Measurements from ENCODE around the gene GNL1.
A peak's percentile ranks its signal among the peaks of the same experiment; 100 is the strongest.
"Not testable (repeated sequence)": the region's sequence is repeated elsewhere in the genome, so short reads cannot be mapped to it uniquely, and the experiment has no call there.

GNL1 gene

DNA sequence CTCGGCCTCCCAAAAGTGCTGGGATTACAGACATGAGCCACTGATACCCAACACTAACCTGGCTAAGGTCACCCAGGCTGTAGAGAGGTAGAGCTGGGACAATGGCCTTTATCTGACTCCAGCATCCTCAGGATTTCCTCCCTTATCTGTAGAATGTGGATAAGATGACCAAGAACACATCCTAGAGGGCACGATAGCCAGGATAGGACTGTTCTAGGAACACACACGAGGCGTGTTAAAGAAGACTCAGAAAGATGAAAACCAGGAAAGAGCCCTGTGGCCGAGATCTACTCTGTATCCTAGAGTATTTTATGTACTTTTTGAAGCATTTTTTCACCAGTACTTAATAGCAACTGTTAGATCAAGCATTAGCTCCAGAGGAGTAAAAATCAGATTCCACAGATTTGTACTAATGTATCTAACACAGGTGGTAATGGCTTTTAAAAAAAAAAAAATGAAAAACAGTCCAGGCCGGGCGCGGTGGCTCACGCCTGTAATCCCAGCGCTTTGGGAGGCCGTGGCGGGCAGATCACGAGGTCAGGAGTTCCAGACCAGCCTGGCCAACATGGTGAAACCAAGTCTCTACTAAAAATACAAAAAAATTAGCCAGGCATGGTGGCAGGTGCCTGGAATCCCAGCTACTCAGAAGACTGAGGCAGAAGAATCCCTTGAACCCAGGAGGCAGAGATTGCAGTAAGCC, 43.5 kb upstream of the GNL1 start:
- no peak overlapping the region for H3K4me3 ChIP-seq (ENCODE audit: low read depth, low read length)
- DNase-seq (ENCODE audit: low read depth), result no peak

GRCh38 chr6:30598912-30599624, 42.8 kb upstream of the GNL1 start:
- no peak for DNase-seq (ENCODE audit: low read depth)
- no peak overlapping the region for H3K4me3 ChIP-seq (ENCODE audit: low read depth, low read length)
- TF ChIP-seq, protein P1, sequence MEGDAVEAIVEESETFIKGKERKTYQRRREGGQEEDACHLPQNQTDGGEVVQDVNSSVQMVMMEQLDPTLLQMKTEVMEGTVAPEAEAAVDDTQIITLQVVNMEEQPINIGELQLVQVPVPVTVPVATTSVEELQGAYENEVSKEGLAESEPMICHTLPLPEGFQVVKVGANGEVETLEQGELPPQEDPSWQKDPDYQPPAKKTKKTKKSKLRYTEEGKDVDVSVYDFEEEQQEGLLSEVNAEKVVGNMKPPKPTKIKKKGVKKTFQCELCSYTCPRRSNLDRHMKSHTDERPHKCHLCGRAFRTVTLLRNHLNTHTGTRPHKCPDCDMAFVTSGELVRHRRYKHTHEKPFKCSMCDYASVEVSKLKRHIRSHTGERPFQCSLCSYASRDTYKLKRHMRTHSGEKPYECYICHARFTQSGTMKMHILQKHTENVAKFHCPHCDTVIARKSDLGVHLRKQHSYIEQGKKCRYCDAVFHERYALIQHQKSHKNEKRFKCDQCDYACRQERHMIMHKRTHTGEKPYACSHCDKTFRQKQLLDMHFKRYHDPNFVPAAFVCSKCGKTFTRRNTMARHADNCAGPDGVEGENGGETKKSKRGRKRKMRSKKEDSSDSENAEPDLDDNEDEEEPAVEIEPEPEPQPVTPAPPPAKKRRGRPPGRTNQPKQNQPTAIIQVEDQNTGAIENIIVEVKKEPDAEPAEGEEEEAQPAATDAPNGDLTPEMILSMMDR (IDR thresholded peaks at IDR 0.05; ENCODE audit: control insufficient read depth, extremely low read depth, insufficient read depth), result no peak

More for the DNA sequence above, 43.5 kb upstream of the GNL1 start:
- TF ChIP-seq, protein P1 (IDR thresholded peaks at IDR 0.05; ENCODE audit: control insufficient read depth, extremely low read depth, insufficient read depth), result no peak

DNA sequence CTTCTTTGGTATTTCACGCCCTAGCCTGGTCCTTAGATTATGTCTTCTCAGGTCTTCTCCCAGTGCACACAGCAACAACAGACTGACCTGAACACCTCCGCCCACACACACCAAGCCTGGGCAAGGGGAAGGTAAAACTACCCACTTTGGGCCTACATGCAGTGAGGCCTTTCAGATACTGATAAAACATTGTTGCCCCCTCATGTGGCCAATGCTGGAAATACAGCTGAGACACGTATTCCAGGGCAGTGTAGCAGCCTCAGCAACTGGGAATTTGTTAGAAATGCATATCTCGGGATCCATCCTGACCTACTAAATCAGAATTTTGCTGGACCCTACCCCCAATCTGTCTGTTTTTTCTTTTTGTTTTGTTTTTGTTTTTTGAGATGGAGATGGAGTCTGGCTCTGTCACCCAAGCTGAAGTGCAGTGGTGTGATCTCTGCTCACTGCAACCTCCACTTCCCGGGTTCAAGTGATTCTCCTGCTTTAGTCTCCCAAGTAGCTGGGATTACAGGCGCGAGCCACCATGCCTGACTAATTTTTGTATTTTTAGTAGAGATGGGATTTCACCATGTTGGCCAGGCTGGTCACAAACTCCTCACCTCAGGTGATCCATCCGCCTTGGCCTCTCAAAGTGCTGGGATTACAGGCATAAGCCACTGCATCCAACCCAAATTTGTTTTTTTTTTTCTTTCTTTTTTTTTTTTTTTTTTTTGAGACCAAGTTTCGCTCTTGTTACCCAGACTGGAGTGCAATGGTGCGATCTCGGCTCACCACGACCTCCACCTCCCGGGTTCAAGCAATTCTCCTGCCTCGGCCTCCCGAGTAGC, 41.2 kb upstream of the GNL1 start:
- H3K4me3 ChIP-seq (ENCODE audit: low read depth, low read length); DNase-seq (ENCODE audit: low read depth): not testable (repeated sequence)
- TF ChIP-seq, protein P1 (IDR thresholded peaks at IDR 0.05; ENCODE audit: control insufficient read depth, extremely low read depth, insufficient read depth), result peak; percentile 70

DNA sequence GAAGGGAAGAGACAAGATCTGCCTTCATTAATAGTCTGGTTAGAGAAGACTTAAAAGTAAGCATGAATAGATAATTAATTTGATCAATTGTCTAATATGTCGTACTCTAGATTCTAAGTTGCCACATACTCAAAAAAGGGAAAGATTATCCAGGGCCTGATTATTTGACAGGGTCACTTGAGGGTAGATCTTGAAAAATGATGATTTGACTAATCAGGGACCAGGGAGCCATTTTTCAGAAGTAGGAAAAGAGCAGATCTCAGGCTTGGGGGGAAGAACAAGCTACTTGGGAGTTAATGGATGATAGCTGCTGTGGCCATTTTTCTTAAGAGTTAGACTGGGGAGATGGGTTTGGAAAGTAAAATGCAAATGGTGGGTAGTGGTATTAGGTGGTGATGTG, 36.0 kb upstream of the GNL1 start:
- no peak for DNase-seq (ENCODE audit: low read depth)
- TF ChIP-seq, protein P1 (IDR thresholded peaks at IDR 0.05; ENCODE audit: control insufficient read depth, extremely low read depth, insufficient read depth), result no peak

GRCh38 chr6:30591008-30591407, 34.7 kb upstream of the GNL1 start:
- no peak overlapping the region for H3K4me3 ChIP-seq (ENCODE audit: low read depth, low read length)
- peak; percentile 65 for DNase-seq (ENCODE audit: low read depth)
- TF ChIP-seq, protein P1 (IDR thresholded peaks at IDR 0.05; ENCODE audit: control insufficient read depth, extremely low read depth, insufficient read depth), result no peak

More for the DNA sequence above, 36.0 kb upstream of the GNL1 start:
- H3K4me3 ChIP-seq (ENCODE audit: low read depth, low read length), result no peak overlapping the region

DNA sequence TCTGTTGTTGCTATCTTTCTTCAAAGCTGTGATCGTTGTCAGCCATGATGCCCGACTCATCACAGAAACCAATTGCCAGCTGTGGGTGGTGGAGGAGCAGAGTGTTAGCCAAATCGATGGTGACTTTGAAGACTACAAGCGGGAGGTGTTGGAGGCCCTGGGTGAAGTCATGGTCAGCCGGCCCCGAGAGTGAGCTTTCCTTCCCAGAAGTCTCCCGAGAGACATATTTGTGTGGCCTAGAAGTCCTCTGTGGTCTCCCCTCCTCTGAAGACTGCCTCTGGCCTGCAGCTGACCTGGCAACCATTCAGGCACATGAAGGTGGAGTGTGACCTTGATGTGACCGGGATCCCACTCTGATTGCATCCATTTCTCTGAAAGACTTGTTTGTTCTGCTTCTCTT, 34.2 kb upstream of the GNL1 start:
- H3K4me3 ChIP-seq (ENCODE audit: low read depth, low read length), result no peak overlapping the region
- no peak for DNase-seq (ENCODE audit: low read depth)
- TF ChIP-seq, protein P1 (IDR thresholded peaks at IDR 0.05; ENCODE audit: control insufficient read depth, extremely low read depth, insufficient read depth), result no peak

Measured in LNCaP clone FGC (cell line).